ENCODE data around the gene ELAVL3.
"Not testable (repeated sequence)": the region's sequence is repeated elsewhere in the genome, so short reads cannot be mapped to it uniquely, and the experiment has no call there.

- TF ChIP-seq EZH2 (IDR thresholded peaks at IDR 0.05; ENCODE audit: insufficient read depth, poor library complexity, severe bottlenecking); EZH2phosphoT487 (IDR thresholded peaks at IDR 0.05; ENCODE audit: insufficient read depth, low read depth): not testable (repeated sequence)
Measured at GRCh38 chr19:11455233-11455554, 25.7 kb downstream of the ELAVL3 start.

Data from GM23248 (cell line).